Caco-2 (cell line): ENCODE data around the gene LDAF1. TPM values are rescaled to one million over a fixed set of nuclear protein-coding genes. Genes with fewer than 3 reads are reported as not detected.

Source experiments
- BruUV-seq: library from RNA; stranded (reverse); fragments of 400-500 nt; replicated peaks from 2 replicates; lab custom pipeline; 2021; lab: Mats Ljungman, UMichigan
- CTCF ChIA-PET: fragments of 300-600 bp; sonication (Branson Sonifier 250); formaldehyde crosslinking; loops from one replicate; lab custom pipeline; 2022; ENCODE audit warnings: antibody characterized with exemption; lab: Charles Lee
- POLR2A ChIA-PET: fragments of 300-600 bp; sonication (Branson Sonifier 250); formaldehyde crosslinking; loops from one replicate; lab custom pipeline; 2022; ENCODE audit warnings: antibody characterized with exemption; lab: Charles Lee
- DNase-seq, 2 experiments: peaks; one replicate each; pipeline versions ENCODE4 v3.0.0 to v3.0.0-alpha.2; 2020 to 2022
- H3K27me3 ChIP-seq: replicated peaks from 2 replicates; pipeline ENCODE4 v1.6.0; 2011; ENCODE audit warnings: low read length; ENCODE audit not compliant: control insufficient read depth, insufficient read depth
- H3K36me3 ChIP-seq: 2 replicates; pipeline ENCODE4 v1.5.1; 2011; ENCODE audit warnings: low read length; ENCODE audit not compliant: control insufficient read depth, insufficient read depth
- H3K4me1 ChIP-seq: fragments of 250-450 bp; sonication (Bioruptor Pico); 2 replicates; pipeline ENCODE4 v1.5.1; 2020; ENCODE audit warnings: mild to moderate bottlenecking
- H3K4me3 ChIP-seq: 2 replicates; pipeline ENCODE4 v1.5.1; 2011; ENCODE audit warnings: low read depth, mild to moderate bottlenecking, control low read depth, low read length
- H3K9me3 ChIP-seq: fragments of 250-450 bp; sonication (Bioruptor Pico); 2 replicates; pipeline ENCODE4 v1.5.1; 2020; ENCODE audit warnings: mild to moderate bottlenecking, moderate library complexity
- H3K27ac Mint-ChIP-seq: one replicate; pipeline ENCODE4 v1.8.0; 2022; ENCODE audit warnings: mixed read lengths; ENCODE audit not compliant: unreplicated experiment
- H3K27me3 Mint-ChIP-seq: one replicate; pipeline ENCODE4 v1.8.0; 2022; ENCODE audit warnings: mixed read lengths; ENCODE audit not compliant: insufficient read depth, unreplicated experiment
- H3K36me3 Mint-ChIP-seq: one replicate; pipeline ENCODE4 v1.8.0; 2022; ENCODE audit warnings: mild to moderate bottlenecking, mixed read lengths; ENCODE audit not compliant: insufficient read depth, unreplicated experiment
- H3K4me1 Mint-ChIP-seq: one replicate; pipeline ENCODE4 v1.8.0; 2022; ENCODE audit warnings: low read depth, mixed read lengths; ENCODE audit not compliant: unreplicated experiment
- H3K4me3 Mint-ChIP-seq: one replicate; pipeline ENCODE4 v1.8.0; 2022; ENCODE audit warnings: mild to moderate bottlenecking, moderate library complexity, mixed read lengths; ENCODE audit not compliant: unreplicated experiment
- H3K9me3 Mint-ChIP-seq: one replicate; pipeline ENCODE4 v1.8.0; 2022; ENCODE audit warnings: mixed read lengths; ENCODE audit not compliant: unreplicated experiment
- intact Hi-C: fragments of 100-400 bp; cut with micrococcal nuclease; formaldehyde crosslinking; loops from one replicate; pipeline ENCODE4 v1.10.0; 2022; ENCODE audit not compliant: unreplicated experiment
- total RNA-seq: library from RNA; stranded (reverse); gene quantifications from 2 replicates; pipeline ENCODE4 v1.2.3, GENCODE V29; 2022
- TF ChIP-seq, protein P1 (sequence below), 2 experiments: fragments of 200-600 bp in 1 of 2; IDR thresholded peaks; 1 replicate in 1 of 2; 2 replicates in 1 of 2; pipeline versions ENCODE4 v1.5.1 to v1.8.0; 2011 to 2022; ENCODE audit warnings: antibody characterized with exemption in 1 of 2, control low read depth in 1 of 2, inconsistent platforms in 1 of 2, low read depth in 1 of 2, low read length in 1 of 2, mild to moderate bottlenecking in 1 of 2, moderate library complexity in 1 of 2; ENCODE audit not compliant: insufficient read depth in 1 of 2, severe bottlenecking in 1 of 2, unreplicated experiment in 1 of 2

Gene LDAF1
- total RNA-seq, 1 experiment from 2014 or later = 16.7 TPM

DNA sequence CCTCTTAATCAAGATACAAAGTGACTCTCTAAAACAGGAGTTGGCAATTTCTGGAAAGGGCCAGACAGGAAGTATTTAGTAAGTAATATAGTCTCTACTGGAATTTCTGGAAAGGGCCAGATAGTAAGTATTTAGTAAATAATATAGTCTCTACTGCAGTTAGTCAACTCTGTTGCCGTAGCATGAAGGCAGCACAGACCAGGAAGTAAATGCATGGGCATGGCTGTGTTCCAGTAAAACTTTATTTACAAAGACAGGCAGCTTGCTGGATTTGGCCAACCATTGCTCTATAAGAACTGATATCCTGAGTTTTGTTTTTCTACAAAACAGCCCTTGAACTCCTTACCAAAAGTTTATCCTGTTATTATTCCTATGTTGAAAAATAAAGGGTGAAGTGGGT lies 16.9 kb downstream of the LDAF1 start:
- TF ChIP-seq, protein P1, sequence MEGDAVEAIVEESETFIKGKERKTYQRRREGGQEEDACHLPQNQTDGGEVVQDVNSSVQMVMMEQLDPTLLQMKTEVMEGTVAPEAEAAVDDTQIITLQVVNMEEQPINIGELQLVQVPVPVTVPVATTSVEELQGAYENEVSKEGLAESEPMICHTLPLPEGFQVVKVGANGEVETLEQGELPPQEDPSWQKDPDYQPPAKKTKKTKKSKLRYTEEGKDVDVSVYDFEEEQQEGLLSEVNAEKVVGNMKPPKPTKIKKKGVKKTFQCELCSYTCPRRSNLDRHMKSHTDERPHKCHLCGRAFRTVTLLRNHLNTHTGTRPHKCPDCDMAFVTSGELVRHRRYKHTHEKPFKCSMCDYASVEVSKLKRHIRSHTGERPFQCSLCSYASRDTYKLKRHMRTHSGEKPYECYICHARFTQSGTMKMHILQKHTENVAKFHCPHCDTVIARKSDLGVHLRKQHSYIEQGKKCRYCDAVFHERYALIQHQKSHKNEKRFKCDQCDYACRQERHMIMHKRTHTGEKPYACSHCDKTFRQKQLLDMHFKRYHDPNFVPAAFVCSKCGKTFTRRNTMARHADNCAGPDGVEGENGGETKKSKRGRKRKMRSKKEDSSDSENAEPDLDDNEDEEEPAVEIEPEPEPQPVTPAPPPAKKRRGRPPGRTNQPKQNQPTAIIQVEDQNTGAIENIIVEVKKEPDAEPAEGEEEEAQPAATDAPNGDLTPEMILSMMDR (IDR thresholded peaks at IDR 0.05; ENCODE audit: insufficient read depth in 1 of 2, low read depth in 1 of 2, low read length in 1 of 2, severe bottlenecking in 1 of 2, unreplicated experiment in 1 of 2) = no peak
- ChIA-PET CTCF (no interaction called here), POLR2A (no interaction called here)
- Histone ChIP-seq H3K4me3 (no peak overlapping the region), H3K27me3 (no peaks in the 10 kb centered on the region), H3K36me3 (no peaks in the 10 kb centered on the region; the same call in 1 of the 2 replicates), H3K4me1 (no peaks in the 10 kb centered on the region), H3K9me3 (no peaks in the 10 kb centered on the region)
- intact Hi-C loops = no loop called here
- Mint-ChIP-seq H3K27ac (no peak overlapping the region), H3K36me3 (peaks cover 10% of the 10 kb centered on the region), H3K4me1 (no peaks in the 10 kb centered on the region), H3K4me3 (no peak overlapping the region), H3K9me3 (no peaks in the 10 kb centered on the region), H3K27me3 (no peaks in the 10 kb centered on the region)
- no TSS peak for BruUV-seq
- no peak for DNase-seq

DNA sequence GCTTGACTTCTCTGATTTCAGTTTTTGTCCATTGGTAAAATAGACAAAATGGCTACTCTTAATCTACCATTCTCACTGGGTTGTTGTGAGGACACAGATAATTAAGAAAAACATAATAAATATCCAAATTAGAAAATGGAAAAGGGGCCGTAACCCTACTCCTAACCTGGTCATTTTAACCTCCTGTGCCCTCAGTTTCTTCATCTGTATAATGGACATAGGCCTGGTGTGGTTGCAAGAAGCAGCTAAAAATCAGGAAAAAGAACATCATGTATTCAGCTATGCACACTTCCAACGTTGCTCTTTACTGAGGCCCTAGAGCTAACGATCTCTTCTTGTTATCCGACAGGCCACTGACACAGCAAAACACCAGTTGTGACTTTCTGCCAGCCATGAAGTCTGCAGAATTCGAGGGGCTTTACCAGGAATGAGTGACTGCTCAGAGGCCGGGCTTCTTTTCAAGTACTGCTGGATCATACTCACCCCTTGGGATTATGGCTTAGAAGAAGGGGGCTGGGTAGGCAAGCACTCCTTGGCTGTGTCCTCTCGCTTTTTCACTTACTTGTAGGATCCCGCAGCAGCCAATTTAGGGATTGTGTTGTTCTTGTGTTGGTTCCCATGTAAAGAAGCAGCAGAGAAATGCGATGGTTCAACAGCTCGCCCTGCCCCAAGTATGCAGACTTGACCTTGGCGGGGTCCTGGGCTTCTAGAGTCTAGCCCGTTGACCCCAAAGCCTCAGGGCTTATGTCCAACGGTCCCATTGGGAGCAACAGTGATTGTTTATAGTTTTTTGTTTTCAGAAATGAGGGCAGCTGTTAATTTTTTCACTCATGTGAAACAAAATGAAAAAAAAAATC lies 20.9 kb downstream of the LDAF1 start:
- CTCF ChIA-PET = interaction anchor here (1.4 kb wide), 1 partner anchor 9 kb away, joined by 3 read pairs; no protein-coding TSS in a partner anchor
- no peaks in the 10 kb centered on the region for H3K4me1 ChIP-seq

DNA sequence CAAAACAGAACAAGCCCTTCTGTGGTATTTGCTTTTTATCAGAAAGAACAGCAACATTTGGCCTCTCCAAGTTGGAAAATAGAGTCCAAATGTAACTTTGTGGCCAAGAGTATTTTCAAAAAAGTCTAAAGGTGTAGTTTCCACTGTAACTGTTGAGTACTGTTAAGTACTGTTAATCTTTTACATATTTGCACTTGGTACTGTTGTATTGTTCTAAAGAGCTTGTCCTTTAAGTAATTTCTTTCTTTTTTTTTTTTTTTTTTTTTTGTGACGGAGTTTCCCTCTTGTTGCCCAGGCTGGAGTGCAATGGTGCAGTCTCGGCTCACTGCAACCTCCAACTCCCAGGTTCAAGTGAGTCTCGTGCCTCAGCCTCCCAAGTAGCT lies 21.5 kb downstream of the LDAF1 start:
- BruUV-seq = no TSS peak
- Mint-ChIP-seq H3K4me3 (no peak overlapping the region), H3K36me3 (peaks cover 4% of the 10 kb centered on the region), H3K27ac (no peak overlapping the region), H3K9me3 (no peaks in the 10 kb centered on the region), H3K4me1 (no peaks in the 10 kb centered on the region), H3K27me3 (no peaks in the 10 kb centered on the region)
- Histone ChIP-seq H3K36me3 (no peaks in the 10 kb centered on the region; the same call in none of the 2 replicates), H3K27me3 (no peaks in the 10 kb centered on the region), H3K4me1 (no peaks in the 10 kb centered on the region), H3K4me3 (no peak overlapping the region), H3K9me3 (no peaks in the 10 kb centered on the region)
- CTCF ChIA-PET = interaction anchor here (1.4 kb wide), 1 partner anchor 9 kb away, joined by 3 read pairs; no protein-coding TSS in a partner anchor
- POLR2A ChIA-PET = no interaction called here
- intact Hi-C loops = no loop called here
- TF ChIP-seq, protein P1 (IDR thresholded peaks at IDR 0.05; ENCODE audit: insufficient read depth in 1 of 2, low read depth in 1 of 2, low read length in 1 of 2, severe bottlenecking in 1 of 2, unreplicated experiment in 1 of 2) = no peak
- no peak for DNase-seq

More for the DNA sequence above, 20.9 kb downstream of the LDAF1 start:
- DNase-seq = no peak
- Histone ChIP-seq H3K27me3 (no peaks in the 10 kb centered on the region), H3K36me3 (no peaks in the 10 kb centered on the region; the same call in none of the 2 replicates), H3K4me3 (no peak overlapping the region), H3K9me3 (no peaks in the 10 kb centered on the region)
- no TSS peak for BruUV-seq
- intact Hi-C loops = no loop called here
- no peak overlapping the region for H3K27ac Mint-ChIP-seq
- no peaks in the 10 kb centered on the region for H3K27me3 Mint-ChIP-seq
- H3K4me3 Mint-ChIP-seq = no peak overlapping the region
- TF ChIP-seq, protein P1 (IDR thresholded peaks at IDR 0.05; ENCODE audit: insufficient read depth in 1 of 2, low read depth in 1 of 2, low read length in 1 of 2, severe bottlenecking in 1 of 2, unreplicated experiment in 1 of 2) = no peak
- H3K4me1 Mint-ChIP-seq = no peaks in the 10 kb centered on the region
- no peaks in the 10 kb centered on the region for H3K9me3 Mint-ChIP-seq
- POLR2A ChIA-PET = no interaction called here
- H3K36me3 Mint-ChIP-seq = peaks cover 4% of the 10 kb centered on the region
